GM12865 (cell line): ENCODE measurements around the gene SPRY1.
A peak's percentile ranks its signal among the peaks of the same experiment; 100 is the strongest.

Source experiments
- DNase-seq: peaks from one replicate; pipeline ENCODE4 v3.0.0; 2010; ENCODE audit warnings: low read depth
- H3K4me3 ChIP-seq: 2 replicates; pipeline ENCODE4 v1.5.1; 2011; ENCODE audit warnings: mild to moderate bottlenecking, low read depth, low read length, control low read depth
- CTCF ChIP-seq: IDR thresholded peaks from 2 replicates; pipeline ENCODE4 v1.5.1; 2011; ENCODE audit warnings: low read length, control low read depth, low read depth, inconsistent platforms; ENCODE audit not compliant: insufficient read depth; ENCODE audit errors: missing control alignments

The SPRY1 gene

GRCh38 chr4:123386609-123387008, 10.0 kb upstream of the SPRY1 start:
- H3K4me3 ChIP-seq, result no peak overlapping the region
- TF ChIP-seq CTCF, result no peak
- DNase-seq, result no peak

- H3K4me3 ChIP-seq, result no peak overlapping the region
- peak; percentile 30 for DNase-seq
- TF ChIP-seq CTCF, result peak; percentile 35
These were observed 5.6 kb upstream of the SPRY1 start for GRCh38 chr4:123390846-123391456.

- H3K4me3 ChIP-seq, result no peak overlapping the region
- TF ChIP-seq CTCF, result no peak
- no peak for DNase-seq
These were observed 2.9 kb upstream of the SPRY1 start for GRCh38 chr4:123393721-123394120.

GRCh38 chr4:123397144-123398065, 810 bp downstream of the SPRY1 start:
- peak overlapping the region; percentile 86 for H3K4me3 ChIP-seq
- DNase-seq, result peak; percentile 47
- no peak for TF ChIP-seq CTCF

- peak; percentile 61 for TF ChIP-seq CTCF
- peak overlapping the region; percentile 86 for H3K4me3 ChIP-seq
- DNase-seq, result peak; percentile 82
These were observed 1.7 kb downstream of the SPRY1 start for GRCh38 chr4:123398066-123398852.

- no peak for TF ChIP-seq CTCF
- H3K4me3 ChIP-seq, result peak overlapping the region; percentile 86
- DNase-seq, result peak; percentile 70
These were observed 2.4 kb downstream of the SPRY1 start for GRCh38 chr4:123398853-123399626.
